HCT116 (cell line): ENCODE measurements around the gene ESR2. TPM values are rescaled to one million over a fixed set of nuclear protein-coding genes. Genes with fewer than 3 reads are reported as not detected.

ENCODE experiments used
- ATAC-seq: fragments of 200-7000 bp; cut with Tn5 transposase; 2 replicates; pipeline ENCODE4 v1.9.1; 2020; ENCODE audit warnings: mild to moderate bottlenecking, moderate library complexity
- BruUV-seq: library from RNA; stranded (reverse); fragments of 400-500 nt; replicated peaks from 2 replicates; lab custom pipeline; 2021; lab: Mats Ljungman, UMichigan
- CTCF ChIA-PET: fragments of 300-600 bp; sonication (Branson Sonifier 250); formaldehyde crosslinking; loops from one replicate; lab custom pipeline; 2021; ENCODE audit warnings: antibody characterized with exemption; lab: Charles Lee
- POLR2A ChIA-PET: fragments of 300-600, 350-600 bp; sonication (Branson Sonifier 250); formaldehyde crosslinking; loops from one replicate; lab custom pipeline; 2021; ENCODE audit warnings: antibody characterized with exemption; lab: Charles Lee
- RAD21 ChIA-PET, 2 experiments: fragments of 300-600 bp; sonication (Branson Sonifier 250); formaldehyde crosslinking; loops; one replicate each; lab custom pipeline; 2023; ENCODE audit warnings: low total read pairs in 2 of 2; ENCODE audit not compliant: uncharacterized antibody in 2 of 2, unreplicated experiment in 2 of 2, low non-redundant PET in 1 of 2; lab: Charles Lee
- DNase-seq: peaks from one replicate; pipeline ENCODE4 v3.0.0-alpha.2; 2010; ENCODE audit warnings: low read depth, low spot score
- H2AFZ ChIP-seq: fragments of 200-600 bp; shearing (Covaris generic), sonication (generic); 2 replicates; pipeline ENCODE4 v1.6.1; 2017; ENCODE audit warnings: low read depth, mixed run types, mixed read lengths, antibody characterized with exemption, low read length; ENCODE audit not compliant: poor library complexity, severe bottlenecking
- H3K27ac ChIP-seq: 2 replicates; pipeline ENCODE4 v1.5.1; 2012; ENCODE audit warnings: low read depth, low read length
- H3K27me3 ChIP-seq: fragments of 200-600 bp; sonication (generic); 2 replicates; pipeline ENCODE4 v1.6.1; 2016; ENCODE audit warnings: mixed run types, low read length, mixed read lengths; ENCODE audit not compliant: insufficient read depth
- H3K36me3 ChIP-seq, 2 experiments: fragments of 200-500 bp in 1 of 2; fragments of 200-600 bp in 1 of 2; sonication (Bioruptor generic) in 1 of 2; sonication (generic) in 1 of 2; 2 replicates each; pipeline versions ENCODE4 v1.5.1 to v1.6.1; 2014 to 2016; ENCODE audit warnings: low read length in 2 of 2, inconsistent platforms in 1 of 2, mixed read lengths in 1 of 2, mixed run types in 1 of 2; ENCODE audit not compliant: insufficient read depth in 2 of 2, control insufficient read depth in 1 of 2
- H3K4me1 ChIP-seq, 2 experiments: fragments of 200-600 bp in 1 of 2; sonication (generic) in 1 of 2; 2 replicates each; pipeline versions ENCODE4 v1.5.1 to v1.6.1; 2012 to 2017; ENCODE audit warnings: low read length in 2 of 2, inconsistent platforms in 1 of 2, mild to moderate bottlenecking in 1 of 2, mixed read lengths in 1 of 2, mixed run types in 1 of 2, moderate library complexity in 1 of 2; ENCODE audit not compliant: insufficient read depth in 2 of 2, control insufficient read depth in 1 of 2
- H3K4me2 ChIP-seq: fragments of 200-600 bp; sonication (generic); 2 replicates; pipeline ENCODE4 v1.6.1; 2017; ENCODE audit warnings: mixed run types, low read length, mixed read lengths
- H3K4me3 ChIP-seq, 2 experiments: fragments of 200-600 bp in 1 of 2; sonication (generic) in 1 of 2; replicated peaks in 1 of 2; 2 replicates each; pipeline ENCODE4 v1.5.1; 2011 to 2016; ENCODE audit warnings: low read length in 2 of 2, control low read depth in 1 of 2, low read depth in 1 of 2, mild to moderate bottlenecking in 1 of 2, mixed read lengths in 1 of 2, mixed run types in 1 of 2
- H3K79me2 ChIP-seq: fragments of 200-600 bp; sonication (generic); 2 replicates; pipeline ENCODE4 v1.6.1; 2017; ENCODE audit warnings: mild to moderate bottlenecking, mixed run types, low read length, moderate library complexity, mixed read lengths; ENCODE audit not compliant: insufficient read depth
- H3K9ac ChIP-seq: fragments of 200-600 bp; sonication (generic); 2 replicates; pipeline ENCODE4 v1.6.1; 2016; ENCODE audit warnings: low read length, mixed read lengths
- H3K9me2 ChIP-seq: fragments of 200-600 bp; sonication (generic), shearing (Covaris generic); 2 replicates; pipeline ENCODE4 v1.6.1; 2017; ENCODE audit warnings: mixed run types, mild to moderate bottlenecking, moderate library complexity; ENCODE audit not compliant: insufficient read depth
- H3K9me3 ChIP-seq, 2 experiments: fragments of 200-500 bp in 1 of 2; fragments of 200-600 bp in 1 of 2; sonication (Bioruptor generic) in 1 of 2; sonication (generic) in 1 of 2; 2 replicates each; pipeline ENCODE4 v1.6.1; 2014 to 2017; ENCODE audit warnings: low read length in 2 of 2, mixed read lengths in 2 of 2, inconsistent platforms in 1 of 2, low read depth in 1 of 2, mild to moderate bottlenecking in 1 of 2, mixed run types in 1 of 2, moderate library complexity in 1 of 2; ENCODE audit not compliant: control insufficient read depth in 1 of 2, insufficient read depth in 1 of 2
- H4K20me1 ChIP-seq: fragments of 200-600 bp; sonication (generic), shearing (Covaris generic); 2 replicates; pipeline ENCODE4 v1.6.1; 2017; ENCODE audit warnings: mixed run types, mild to moderate bottlenecking, moderate library complexity; ENCODE audit not compliant: insufficient read depth
- CBX3 ChIP-seq: IDR thresholded peaks from 2 replicates; pipeline ENCODE4 v1.6.1; 2012; ENCODE audit warnings: low read depth
- CEBPB ChIP-seq: IDR thresholded peaks from 2 replicates; pipeline ENCODE4 v1.6.1; 2012; ENCODE audit warnings: low read depth
- EGR1 ChIP-seq: IDR thresholded peaks from 2 replicates; pipeline ENCODE4 v1.6.1; 2012; ENCODE audit warnings: low read depth
- ELF1 ChIP-seq: IDR thresholded peaks from 2 replicates; pipeline ENCODE4 v1.6.1; 2012; ENCODE audit warnings: low read depth, borderline replicate concordance
- EZH2phosphoT487 ChIP-seq: fragments of 200-600 bp; IDR thresholded peaks from 2 replicates; pipeline ENCODE4 v1.6.1; 2018; ENCODE audit warnings: antibody characterized with exemption, borderline replicate concordance
- FOSL1 ChIP-seq: IDR thresholded peaks from 2 replicates; pipeline ENCODE4 v1.6.1; 2012; ENCODE audit warnings: low read depth
- JUND ChIP-seq: IDR thresholded peaks from 2 replicates; pipeline ENCODE4 v1.6.1; 2012
- POLR2AphosphoS5 ChIP-seq: IDR thresholded peaks from 2 replicates; pipeline ENCODE4 v1.6.1; 2011; ENCODE audit warnings: mild to moderate bottlenecking, low read depth, low read length, moderate library complexity
- SIN3A ChIP-seq: IDR thresholded peaks from 2 replicates; pipeline ENCODE4 v1.6.1; 2012; ENCODE audit warnings: low read depth
- SP1 ChIP-seq: IDR thresholded peaks from 2 replicates; pipeline ENCODE4 v1.6.1; 2012; ENCODE audit warnings: low read depth
- YY1 ChIP-seq: IDR thresholded peaks from 2 replicates; pipeline ENCODE4 v1.6.1; 2011; ENCODE audit warnings: low read length, low read depth, moderate library complexity, mild to moderate bottlenecking; ENCODE audit not compliant: insufficient replicate concordance; ENCODE audit errors: extremely low read depth
- ZBTB33 ChIP-seq: IDR thresholded peaks from 2 replicates; pipeline ENCODE4 v1.6.1; 2011; ENCODE audit warnings: mild to moderate bottlenecking, low read length, moderate library complexity; ENCODE audit not compliant: insufficient replicate concordance; ENCODE audit errors: extremely low read depth
- intact Hi-C: fragments of 100-400 bp; cut with micrococcal nuclease; formaldehyde crosslinking; loops from 2 replicates; pipeline ENCODE4 v1.10.0; 2022
- total RNA-seq: library from RNA; stranded (reverse); gene quantifications from one replicate; pipeline ENCODE4 v1.2.1, GENCODE V29; 2021; ENCODE audit not compliant: unreplicated experiment
- TF ChIP-seq, protein P1 (sequence below), 3 experiments: fragments of 200-600 bp in 1 of 3; sonication (generic) in 1 of 3; IDR thresholded peaks in 2 of 3; conservative IDR thresholded peaks in 1 of 3; 2 replicates each; pipeline ENCODE4 v1.5.1; 2012 to 2017; ENCODE audit warnings: low read depth in 2 of 3, low read length in 2 of 3, antibody characterized with exemption in 1 of 3, borderline replicate concordance in 1 of 3, control low read depth in 1 of 3, mild to moderate bottlenecking in 1 of 3, mixed read lengths in 1 of 3, mixed run types in 1 of 3, moderate library complexity in 1 of 3; ENCODE audit not compliant: insufficient read depth in 1 of 3
- TF ChIP-seq, protein P2 (sequence below): IDR thresholded peaks from 2 replicates; pipeline ENCODE4 v1.6.1; 2012

The ESR2 gene
- total RNA-seq, 1 experiment from 2014 or later, result 0.32 TPM

DNA sequence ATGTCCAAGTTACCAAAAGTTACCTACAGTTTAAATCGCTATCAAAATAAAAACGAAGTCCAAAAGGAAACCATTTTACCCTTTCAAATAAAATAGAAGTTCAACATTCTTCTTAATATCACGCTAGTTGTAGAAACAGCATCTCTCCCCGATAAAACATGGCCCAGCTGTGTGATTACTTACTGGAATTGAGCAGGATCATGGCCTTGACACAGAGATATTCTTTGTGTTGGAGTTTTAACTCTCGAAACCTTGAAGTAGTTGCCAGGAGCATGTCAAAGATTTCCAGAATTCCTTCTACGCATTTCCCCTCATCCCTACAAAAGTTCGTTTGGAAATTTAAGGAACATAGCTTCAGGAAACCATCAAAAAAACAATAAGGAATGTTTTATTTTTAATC lies 44.8 kb downstream of the ESR2 start:
- no peaks in the 10 kb centered on the region for H3K9me2 ChIP-seq
- no peak for DNase-seq
- TF ChIP-seq, protein P1, sequence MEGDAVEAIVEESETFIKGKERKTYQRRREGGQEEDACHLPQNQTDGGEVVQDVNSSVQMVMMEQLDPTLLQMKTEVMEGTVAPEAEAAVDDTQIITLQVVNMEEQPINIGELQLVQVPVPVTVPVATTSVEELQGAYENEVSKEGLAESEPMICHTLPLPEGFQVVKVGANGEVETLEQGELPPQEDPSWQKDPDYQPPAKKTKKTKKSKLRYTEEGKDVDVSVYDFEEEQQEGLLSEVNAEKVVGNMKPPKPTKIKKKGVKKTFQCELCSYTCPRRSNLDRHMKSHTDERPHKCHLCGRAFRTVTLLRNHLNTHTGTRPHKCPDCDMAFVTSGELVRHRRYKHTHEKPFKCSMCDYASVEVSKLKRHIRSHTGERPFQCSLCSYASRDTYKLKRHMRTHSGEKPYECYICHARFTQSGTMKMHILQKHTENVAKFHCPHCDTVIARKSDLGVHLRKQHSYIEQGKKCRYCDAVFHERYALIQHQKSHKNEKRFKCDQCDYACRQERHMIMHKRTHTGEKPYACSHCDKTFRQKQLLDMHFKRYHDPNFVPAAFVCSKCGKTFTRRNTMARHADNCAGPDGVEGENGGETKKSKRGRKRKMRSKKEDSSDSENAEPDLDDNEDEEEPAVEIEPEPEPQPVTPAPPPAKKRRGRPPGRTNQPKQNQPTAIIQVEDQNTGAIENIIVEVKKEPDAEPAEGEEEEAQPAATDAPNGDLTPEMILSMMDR (IDR thresholded peaks at IDR 0.05 in 2 of 3, conservative IDR thresholded peaks at IDR 0.05 in 1 of 3; ENCODE audit: borderline replicate concordance in 1 of 3, insufficient read depth in 1 of 3, low read depth in 2 of 3, low read length in 2 of 3), result no peak
- TF ChIP-seq JUND, result no peak
- no peak for TF ChIP-seq FOSL1
- no peak for TF ChIP-seq ZBTB33
- TF ChIP-seq, protein P2, sequence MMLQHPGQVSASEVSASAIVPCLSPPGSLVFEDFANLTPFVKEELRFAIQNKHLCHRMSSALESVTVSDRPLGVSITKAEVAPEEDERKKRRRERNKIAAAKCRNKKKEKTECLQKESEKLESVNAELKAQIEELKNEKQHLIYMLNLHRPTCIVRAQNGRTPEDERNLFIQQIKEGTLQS, result no peak
- no peak for TF ChIP-seq EGR1
- TF ChIP-seq YY1, result no peak
- no peak for TF ChIP-seq CBX3
- TF ChIP-seq ELF1, result no peak
- no peak for TF ChIP-seq SIN3A
- TF ChIP-seq SP1, result no peak
- TF ChIP-seq EZH2phosphoT487, result no peak
- TF ChIP-seq CEBPB, result no peak
- no peak for TF ChIP-seq POLR2AphosphoS5
- TF ChIP-seq, all 23 proteins: peak for 0
- Histone ChIP-seq H3K4me2 (no peak overlapping the region), H3K27me3 (no peaks in the 10 kb centered on the region), H4K20me1 (no peaks in the 10 kb centered on the region), H3K9ac (no peak overlapping the region), H2AFZ (no peak overlapping the region), H3K4me1 (no peaks in the 10 kb centered on the region), H3K36me3 (no peaks in the 10 kb centered on the region), H3K9me3 (no peaks in the 10 kb centered on the region), H3K79me2 (no peaks in the 10 kb centered on the region), H3K4me3 (no peak overlapping the region), H3K27ac (no peak overlapping the region)
- intact Hi-C loops, result no loop called here
- CTCF ChIA-PET, result no interaction called here
- no TSS peak for BruUV-seq
- POLR2A ChIA-PET, result no interaction called here
- no peak for ATAC-seq
- RAD21 ChIA-PET, result no interaction called here
